Erythroblast (primary cell): ENCODE measurements around the gene ELMO2.

ENCODE experiments used
- DNase-seq, 2 experiments: peaks; one replicate each; lab custom pipeline; 2025; lab: John Stamatoyannopoulos, UW
- GATA1 ChIP-seq: IDR thresholded peaks from 2 replicates; pipeline ENCODE4 v1.6.1; 2011; ENCODE audit warnings: low read depth, mild to moderate bottlenecking, control low read depth, low read length, moderate library complexity
- POLR2A ChIP-seq: IDR thresholded peaks from 2 replicates; pipeline ENCODE4 v1.6.1; 2011; ENCODE audit warnings: mild to moderate bottlenecking, low read length

ELMO2 gene

DNA sequence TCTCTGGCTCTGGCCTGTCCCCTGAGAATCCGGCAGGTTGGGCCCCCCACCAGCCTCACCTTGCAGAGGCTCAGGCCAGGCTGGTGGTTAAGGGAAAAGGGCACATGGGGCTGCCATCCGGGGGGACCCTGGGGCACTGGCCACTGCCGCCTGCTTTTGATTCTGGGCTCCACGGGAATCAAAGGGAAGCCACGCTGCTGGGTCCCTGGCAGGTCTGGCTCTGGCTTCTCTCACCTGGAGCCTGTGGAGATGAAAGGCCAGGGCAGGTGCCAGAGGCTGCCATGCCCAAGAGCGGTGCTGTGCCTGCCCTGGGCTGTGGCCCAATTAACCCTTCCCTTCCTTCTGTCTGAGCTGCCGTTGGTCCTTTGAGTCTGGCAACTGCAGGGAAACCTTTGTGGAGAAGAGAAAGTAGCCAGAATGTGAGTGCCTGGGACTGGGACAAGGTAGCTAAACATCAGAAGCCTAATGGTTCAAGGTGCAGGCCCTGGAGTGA, 88.7 kb downstream of the ELMO2 start:
- no peak for DNase-seq
- TF ChIP-seq POLR2A: no peak

DNA sequence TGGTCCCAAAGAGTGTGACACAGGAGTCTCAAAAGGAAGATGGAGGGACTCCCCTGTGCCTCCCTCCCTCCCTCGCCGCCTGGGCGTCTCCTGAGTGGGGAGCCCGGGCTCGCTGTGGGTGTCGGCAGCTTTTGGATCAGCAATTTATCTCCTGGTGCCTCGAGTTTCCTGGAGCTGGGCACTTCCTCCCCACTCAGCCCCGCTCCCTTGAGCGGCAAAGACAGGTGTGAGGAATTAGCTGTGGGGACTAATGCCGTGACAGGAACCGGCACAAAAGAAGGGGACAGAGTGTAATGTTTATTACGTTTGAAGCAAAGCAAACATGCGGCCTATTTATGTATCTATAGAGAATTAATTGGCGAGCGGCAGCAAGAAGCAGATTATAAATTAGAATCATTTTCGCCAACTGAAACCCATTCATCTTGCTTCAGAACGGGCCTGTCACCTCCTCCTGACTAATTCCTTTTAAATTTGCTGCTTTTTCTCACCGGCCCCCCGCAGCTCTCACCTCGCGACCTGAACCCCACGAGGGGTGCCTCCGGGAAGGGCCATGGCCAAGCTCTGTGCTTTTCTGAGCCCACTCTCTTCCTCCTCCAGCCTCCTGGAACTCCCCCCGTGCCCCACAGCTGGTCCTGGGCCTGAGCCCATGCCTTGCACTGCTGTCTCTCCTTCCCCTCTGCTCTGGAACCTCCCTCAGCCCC, 89.3 kb downstream of the ELMO2 start:
- DNase-seq: no peak
- TF ChIP-seq GATA1 (no peak), POLR2A (no peak)
